HG03196 (cell line): ENCODE data around the gene MAPKBP1.

Experiments
- ATAC-seq: cut with Tn5 transposase; IDR thresholded peaks from one replicate; pipeline ENCODE4 v1.9.1; 2021; ENCODE audit not compliant: unreplicated experiment

Gene MAPKBP1

GRCh38 chr15:41783296-41783695 lies 9.0 kb downstream of the MAPKBP1 start:
- ATAC-seq, result no peak

GRCh38 chr15:41788262-41788661 lies 14.0 kb downstream of the MAPKBP1 start:
- no peak for ATAC-seq

- ATAC-seq, result no peak
Observed at GRCh38 chr15:41789236-41789635, 15.0 kb downstream of the MAPKBP1 start.

DNA sequence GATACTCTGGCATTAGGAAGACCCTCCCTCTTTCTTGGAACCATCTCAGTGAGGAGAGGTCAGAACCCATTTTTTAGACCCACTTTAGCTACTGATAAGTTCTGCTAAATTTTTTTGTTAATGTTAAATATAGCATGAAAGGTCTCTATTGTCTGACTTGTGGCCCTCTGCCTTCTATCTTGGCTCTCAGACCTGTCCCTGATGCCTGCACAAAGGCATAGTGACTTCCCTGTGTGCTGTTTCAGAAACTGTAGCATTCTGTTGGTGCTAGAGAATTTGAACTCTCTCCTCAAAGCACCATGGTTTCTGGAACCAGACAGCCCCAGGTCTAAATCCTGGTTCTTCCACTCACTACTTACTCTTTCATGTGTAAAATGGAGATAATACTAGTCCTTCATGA lies 15.4 kb downstream of the MAPKBP1 start:
- no peak for ATAC-seq

- no peak for ATAC-seq
Observed at GRCh38 chr15:41790169-41790568, 15.9 kb downstream of the MAPKBP1 start.

- peak; percentile 39 for ATAC-seq
Observed at GRCh38 chr15:41790756-41791546, 16.7 kb downstream of the MAPKBP1 start.

DNA sequence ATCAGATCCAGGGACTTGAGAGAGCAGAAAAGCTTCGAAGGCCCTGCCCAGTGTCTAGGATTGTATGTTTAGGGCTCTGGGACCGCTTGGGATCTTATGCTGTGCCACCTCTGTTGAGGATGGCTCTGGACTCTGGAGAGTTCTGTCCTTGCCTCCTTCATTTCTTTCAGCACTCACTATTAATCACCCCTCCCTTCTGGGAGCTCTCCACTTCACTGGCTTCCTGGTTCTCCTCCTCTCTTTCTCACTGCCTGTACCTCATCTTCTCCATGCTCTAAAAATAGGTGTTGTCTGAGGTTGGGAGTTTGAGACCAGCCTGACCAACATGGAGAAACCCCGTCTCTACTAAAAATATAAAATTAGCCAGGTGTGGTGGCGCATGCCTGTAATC lies 17.3 kb downstream of the MAPKBP1 start:
- ATAC-seq, result no peak

DNA sequence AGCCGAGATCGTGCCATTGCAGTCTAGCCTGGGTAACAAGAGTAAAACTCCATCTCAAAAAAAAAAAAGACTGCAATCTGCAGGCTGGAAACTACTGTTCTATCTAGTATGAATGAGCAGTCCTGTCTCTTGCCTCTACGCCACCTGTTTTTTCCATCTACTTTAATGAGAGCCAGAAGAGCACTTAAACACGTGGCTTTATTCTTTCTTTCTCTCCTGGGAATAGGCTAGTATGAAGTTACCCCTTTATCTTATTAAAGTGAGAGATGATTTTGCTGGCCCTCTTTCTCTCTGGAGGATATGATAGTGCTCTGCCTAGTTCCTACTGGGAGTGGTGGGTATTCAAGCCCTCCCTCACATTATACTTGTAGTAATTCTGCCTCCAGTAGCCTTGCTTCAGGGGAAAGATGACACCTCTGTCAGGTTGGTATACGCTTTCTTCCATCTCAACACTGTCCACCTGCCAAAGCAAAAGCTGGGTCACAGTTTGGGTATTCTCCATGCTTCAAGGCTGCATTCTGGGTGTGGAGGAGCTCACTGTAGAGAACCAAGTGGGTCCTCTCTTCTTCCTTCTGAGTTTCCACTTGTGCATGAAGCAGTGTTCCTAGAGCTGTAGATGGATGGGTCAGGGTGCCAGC lies 17.8 kb downstream of the MAPKBP1 start:
- ATAC-seq, result no peak

DNA sequence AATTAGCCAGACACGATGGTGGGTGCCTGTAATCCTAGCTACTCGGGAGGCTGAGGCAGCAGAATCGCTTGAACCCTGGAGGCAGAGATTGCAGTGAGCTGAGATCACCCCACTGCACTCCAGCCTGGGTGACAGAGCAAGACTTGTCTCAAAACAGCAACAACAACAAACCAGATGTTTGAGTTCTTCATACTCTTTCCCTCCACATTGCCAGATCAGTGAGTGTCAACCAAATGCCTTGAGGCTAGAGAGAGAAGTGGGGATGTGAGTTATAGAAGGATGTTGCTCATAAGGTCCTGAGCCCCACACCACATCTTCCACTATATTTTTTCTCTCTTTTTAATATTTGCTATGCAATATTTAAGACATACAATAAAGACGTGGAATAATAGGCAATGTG lies 19.8 kb downstream of the MAPKBP1 start:
- ATAC-seq, result no peak

- no peak for ATAC-seq
Observed at GRCh38 chr15:41795996-41796856, 21.9 kb downstream of the MAPKBP1 start.

- ATAC-seq, result no peak
Observed at GRCh38 chr15:41797201-41797944, 23.1 kb downstream of the MAPKBP1 start.

DNA sequence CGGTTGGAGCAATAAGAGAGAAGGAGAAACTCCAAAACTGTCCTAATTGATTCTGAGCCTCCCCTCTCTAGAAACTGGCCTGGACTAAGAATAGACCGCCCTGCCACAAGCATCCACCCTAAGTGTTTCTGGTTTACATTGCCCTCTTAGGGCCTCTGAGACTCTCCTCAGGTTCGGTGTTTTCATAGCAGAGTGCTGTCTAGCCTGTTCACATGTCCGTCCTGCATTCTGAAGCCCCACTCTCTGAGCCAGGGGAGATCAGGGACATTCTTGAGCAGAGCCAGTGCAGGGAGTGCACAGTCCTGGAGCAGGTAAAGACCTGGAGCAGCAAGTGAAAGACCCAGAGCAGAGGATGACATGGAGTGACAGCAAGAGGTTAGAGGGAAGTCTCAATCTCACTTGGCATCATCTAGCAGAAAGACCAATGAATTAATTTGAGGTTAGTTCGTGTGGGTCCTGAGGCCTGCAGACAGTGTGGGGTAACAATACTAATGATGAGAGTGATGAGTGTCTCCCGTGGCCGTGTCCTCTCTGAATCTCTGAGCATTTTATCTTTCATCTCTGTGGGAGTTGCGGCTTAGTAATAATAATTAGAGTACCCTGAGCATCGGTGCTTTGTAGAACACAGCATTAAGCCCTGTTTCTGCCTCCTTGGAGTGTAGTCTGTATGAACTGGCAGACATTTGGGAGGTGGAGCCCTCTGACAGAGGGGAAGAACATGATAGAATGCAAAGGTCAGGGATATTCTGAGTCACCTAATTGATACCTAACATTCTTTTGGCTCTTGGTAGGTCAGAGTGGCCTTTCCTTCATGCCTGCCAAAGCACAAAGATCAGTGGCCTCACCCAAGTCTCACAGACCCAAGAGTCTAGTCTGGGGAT lies 24.6 kb downstream of the MAPKBP1 start:
- ATAC-seq, result no peak

DNA sequence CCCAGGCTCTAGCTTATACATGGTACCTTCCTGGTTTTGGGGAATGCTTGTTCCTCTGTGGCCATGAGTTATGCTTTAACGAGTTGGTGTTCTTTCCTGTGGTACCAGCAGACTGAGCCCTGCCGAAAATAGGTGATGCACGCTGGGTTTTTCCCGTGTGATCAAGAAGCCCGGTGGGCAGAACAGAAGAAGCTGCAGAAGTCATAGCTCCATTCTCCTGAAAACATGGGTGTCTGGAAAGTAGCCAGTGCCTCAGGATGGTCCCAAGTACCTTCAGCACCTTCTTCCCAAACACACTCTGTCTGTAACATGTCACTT lies 25.2 kb downstream of the MAPKBP1 start:
- no peak for ATAC-seq

GRCh38 chr15:41801185-41801584 lies 26.9 kb downstream of the MAPKBP1 start:
- ATAC-seq, result no peak

DNA sequence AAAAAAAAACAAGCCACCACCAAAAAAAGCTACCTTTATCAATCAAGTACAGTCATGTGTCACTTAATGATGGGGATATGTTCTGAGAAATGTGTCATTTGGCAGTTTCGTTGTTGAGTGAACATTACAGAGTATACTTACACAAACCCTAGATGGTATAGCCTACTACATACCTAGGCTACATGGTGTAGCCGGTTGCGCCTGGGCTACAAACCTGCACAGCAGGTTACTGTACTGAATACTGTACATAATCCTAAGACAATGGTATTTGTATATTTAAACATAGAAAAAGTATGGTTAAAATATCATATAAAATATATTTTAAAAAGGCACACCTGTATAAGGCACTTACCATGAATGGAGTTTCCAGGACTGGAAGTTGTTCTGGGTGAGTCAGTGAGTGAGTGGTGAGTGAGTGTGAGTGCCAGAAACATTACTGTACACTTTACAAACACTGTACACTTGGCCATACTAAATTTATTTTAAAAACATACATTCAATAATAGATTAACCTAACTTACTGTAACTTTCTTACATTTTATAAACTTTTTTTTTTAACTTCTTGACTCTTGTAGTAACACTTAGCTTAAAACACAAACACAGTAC lies 27.7 kb downstream of the MAPKBP1 start:
- no peak for ATAC-seq

DNA sequence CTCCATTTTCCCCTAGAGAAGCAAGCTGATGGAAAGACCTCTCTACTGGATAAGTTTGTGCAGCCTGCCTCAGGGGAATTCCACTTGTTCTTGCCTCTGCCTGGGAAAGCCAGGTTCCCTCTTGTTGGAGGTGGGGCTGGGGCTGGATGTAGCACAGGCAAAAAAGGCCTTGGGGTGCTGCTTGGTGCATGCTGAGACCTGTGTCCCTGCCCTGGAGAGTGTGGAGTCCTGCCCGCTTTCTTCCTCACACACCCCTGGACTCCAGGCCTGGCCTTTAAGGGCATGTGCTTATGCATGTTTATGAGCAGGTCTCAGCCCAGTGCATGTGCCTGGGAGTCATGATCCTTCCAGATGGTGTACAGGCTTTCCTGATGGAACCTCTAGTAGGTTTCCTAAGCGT lies 30.1 kb downstream of the MAPKBP1 start:
- no peak for ATAC-seq

DNA sequence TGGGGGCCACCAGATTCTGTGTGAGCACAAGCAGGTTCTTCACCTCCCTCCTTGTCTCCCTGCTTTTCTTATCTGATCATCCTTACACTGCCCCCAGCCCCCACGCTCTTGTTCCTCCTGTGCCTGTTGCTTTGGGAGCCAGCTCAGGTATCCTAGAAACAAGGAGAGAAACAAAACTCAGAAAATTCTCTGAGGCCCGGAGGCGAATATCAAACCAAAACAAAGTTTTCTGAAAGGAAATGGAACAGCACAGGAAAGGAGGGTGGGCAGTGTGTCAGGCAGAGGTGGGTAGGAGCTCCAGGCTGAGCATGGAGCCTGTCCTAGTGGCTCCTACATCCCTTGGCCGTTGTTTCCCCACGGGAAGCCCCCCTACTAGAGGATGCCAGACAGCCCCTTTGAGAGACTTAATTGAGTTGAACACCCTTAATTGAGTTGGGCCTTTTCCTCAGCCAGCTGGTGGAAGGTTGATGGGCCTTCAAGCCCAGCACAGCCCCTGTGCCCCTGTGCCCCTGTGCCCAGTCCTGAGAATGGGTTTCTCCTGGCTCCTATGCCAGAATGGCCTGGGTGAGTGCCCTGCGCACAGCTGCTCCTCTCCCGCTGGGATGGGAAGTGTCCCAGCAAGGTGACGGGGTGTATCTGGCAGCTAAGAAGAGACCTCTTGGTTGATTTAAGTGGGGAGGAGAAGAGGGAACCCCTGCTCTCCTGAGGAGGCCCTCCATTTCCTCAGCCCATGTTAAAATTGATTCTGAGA lies 30.8 kb downstream of the MAPKBP1 start:
- no peak for ATAC-seq

DNA sequence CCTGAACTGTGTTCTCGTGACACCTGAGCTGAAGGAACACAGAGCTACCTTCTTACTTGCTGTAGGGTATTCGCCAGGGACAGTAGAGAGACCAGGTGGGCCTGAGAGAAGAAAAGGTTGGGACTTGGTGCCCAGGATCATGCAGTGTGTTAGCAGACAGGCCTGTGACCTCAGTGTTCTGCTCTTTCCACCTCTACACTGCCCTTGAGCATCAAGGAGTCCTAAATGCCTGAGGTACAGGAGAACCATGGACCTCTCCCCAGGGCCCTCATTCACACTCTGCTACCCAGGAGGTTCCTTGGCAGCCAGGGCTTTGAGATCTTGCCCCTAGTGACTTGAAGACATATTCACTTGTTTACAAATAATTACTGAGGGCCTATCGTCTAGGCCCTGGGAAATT lies 31.4 kb downstream of the MAPKBP1 start:
- ATAC-seq, result no peak
